A673 (cell line): Measurements from ENCODE around the gene PPP1R14B. TPM values are rescaled to one million over a fixed set of nuclear protein-coding genes. Genes with fewer than 3 reads are reported as not detected.

Source experiments
- BruUV-seq: library from RNA; stranded (reverse); fragments of 400-500 nt; replicated peaks from 2 replicates; lab custom pipeline; 2021; lab: Mats Ljungman, UMichigan
- CTCF ChIA-PET: fragments of 300-600 bp; sonication (Branson Sonifier 250); formaldehyde crosslinking; loops from one replicate; lab custom pipeline; 2022; ENCODE audit warnings: antibody characterized with exemption; lab: Charles Lee
- POLR2A ChIA-PET: fragments of 300-600 bp; sonication (Branson Sonifier 250); formaldehyde crosslinking; loops from one replicate; lab custom pipeline; 2022; ENCODE audit warnings: antibody characterized with exemption; ENCODE audit not compliant: low non-redundant PET; lab: Charles Lee
- DNase-seq: peaks from one replicate; pipeline ENCODE4 v3.0.0-alpha.2; 2015; ENCODE audit warnings: low spot score
- H3K27ac ChIP-seq: fragments of 200-600 bp; sonication (generic); 2 replicates; pipeline ENCODE4 v1.5.1; 2016; ENCODE audit warnings: mixed run types, low read depth, mild to moderate bottlenecking, mixed read lengths, antibody characterized with exemption, low read length; ENCODE audit not compliant: poor library complexity, severe bottlenecking
- H3K27me3 ChIP-seq: fragments of 200-600 bp; sonication (generic); replicated peaks from 2 replicates; pipeline ENCODE4 v1.6.1; 2017; ENCODE audit warnings: mixed run types, low read depth, mild to moderate bottlenecking, mixed read lengths, antibody characterized with exemption, low read length; ENCODE audit not compliant: insufficient read depth, poor library complexity
- H3K36me3 ChIP-seq: fragments of 200-600 bp; sonication (generic); 2 replicates; pipeline ENCODE4 v1.6.1; 2016; ENCODE audit warnings: mixed run types, mild to moderate bottlenecking, mixed read lengths, antibody characterized with exemption, low read length; ENCODE audit not compliant: insufficient read depth, poor library complexity, severe bottlenecking
- H3K4me1 ChIP-seq: fragments of 200-600 bp; sonication (generic); 2 replicates; pipeline ENCODE4 v1.6.1; 2017; ENCODE audit warnings: mixed run types, mild to moderate bottlenecking, mixed read lengths, antibody characterized with exemption, low read length; ENCODE audit not compliant: insufficient read depth, poor library complexity, severe bottlenecking
- H3K4me3 ChIP-seq: fragments of 200-600 bp; sonication (generic); 2 replicates; pipeline ENCODE4 v1.5.1; 2016; ENCODE audit warnings: low read depth, mixed run types, mild to moderate bottlenecking, mixed read lengths, low read length; ENCODE audit not compliant: poor library complexity, severe bottlenecking
- H3K9me3 ChIP-seq: fragments of 200-600 bp; sonication (generic); 2 replicates; pipeline ENCODE4 v1.6.1; 2016; ENCODE audit warnings: mixed run types, low read depth, mild to moderate bottlenecking, mixed read lengths, antibody characterized with exemption, low read length; ENCODE audit not compliant: poor library complexity, severe bottlenecking
- EZH2 ChIP-seq: fragments of 200-600 bp; sonication (generic); IDR thresholded peaks from 2 replicates; pipeline ENCODE4 v1.6.1; 2017; ENCODE audit warnings: borderline replicate concordance, low read depth, mild to moderate bottlenecking, mixed read lengths, antibody characterized with exemption, low read length; ENCODE audit not compliant: poor library complexity, severe bottlenecking
- intact Hi-C: fragments of 100-400 bp; cut with micrococcal nuclease; formaldehyde crosslinking; loops from one replicate; pipeline ENCODE4 v1.10.0; 2022; ENCODE audit not compliant: unreplicated experiment
- total RNA-seq: library from RNA; stranded (reverse); gene quantifications from 2 replicates; pipeline ENCODE4 v1.2.3, GENCODE V29; 2021
- TF ChIP-seq, protein P1 (sequence below): fragments of 300-800, 200-600 bp; sonication (generic); conservative IDR thresholded peaks from 2 replicates; pipeline ENCODE4 v1.5.1; 2017; ENCODE audit warnings: low read depth, mild to moderate bottlenecking, antibody characterized with exemption, low read length, moderate library complexity, mixed read lengths

PPP1R14B gene
- total RNA-seq, 1 experiment from 2014 or later = 378 TPM

DNA sequence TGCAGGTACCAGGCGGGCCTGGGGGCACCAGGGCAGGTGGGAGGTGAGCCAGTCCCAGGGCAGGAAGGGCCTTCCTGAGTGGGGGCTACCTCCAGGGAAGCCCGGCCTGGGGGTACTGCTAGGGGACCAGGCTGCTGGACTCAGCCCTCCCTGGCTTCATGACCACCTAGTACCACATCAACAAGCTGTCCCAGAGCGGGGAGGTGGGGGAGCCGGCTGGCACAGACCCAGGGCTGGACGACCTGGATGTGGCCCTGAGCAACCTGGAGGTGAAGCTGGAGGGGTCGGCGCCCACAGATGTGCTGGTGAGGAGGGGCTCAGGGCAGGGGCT is 27.4 kb downstream of the PPP1R14B start:
- H3K36me3 ChIP-seq = peaks cover 48% of the 10 kb centered on the region
- TF ChIP-seq, protein P1, sequence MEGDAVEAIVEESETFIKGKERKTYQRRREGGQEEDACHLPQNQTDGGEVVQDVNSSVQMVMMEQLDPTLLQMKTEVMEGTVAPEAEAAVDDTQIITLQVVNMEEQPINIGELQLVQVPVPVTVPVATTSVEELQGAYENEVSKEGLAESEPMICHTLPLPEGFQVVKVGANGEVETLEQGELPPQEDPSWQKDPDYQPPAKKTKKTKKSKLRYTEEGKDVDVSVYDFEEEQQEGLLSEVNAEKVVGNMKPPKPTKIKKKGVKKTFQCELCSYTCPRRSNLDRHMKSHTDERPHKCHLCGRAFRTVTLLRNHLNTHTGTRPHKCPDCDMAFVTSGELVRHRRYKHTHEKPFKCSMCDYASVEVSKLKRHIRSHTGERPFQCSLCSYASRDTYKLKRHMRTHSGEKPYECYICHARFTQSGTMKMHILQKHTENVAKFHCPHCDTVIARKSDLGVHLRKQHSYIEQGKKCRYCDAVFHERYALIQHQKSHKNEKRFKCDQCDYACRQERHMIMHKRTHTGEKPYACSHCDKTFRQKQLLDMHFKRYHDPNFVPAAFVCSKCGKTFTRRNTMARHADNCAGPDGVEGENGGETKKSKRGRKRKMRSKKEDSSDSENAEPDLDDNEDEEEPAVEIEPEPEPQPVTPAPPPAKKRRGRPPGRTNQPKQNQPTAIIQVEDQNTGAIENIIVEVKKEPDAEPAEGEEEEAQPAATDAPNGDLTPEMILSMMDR = no peak
- TF ChIP-seq EZH2 = no peak
- POLR2A ChIA-PET = no interaction called here

DNA sequence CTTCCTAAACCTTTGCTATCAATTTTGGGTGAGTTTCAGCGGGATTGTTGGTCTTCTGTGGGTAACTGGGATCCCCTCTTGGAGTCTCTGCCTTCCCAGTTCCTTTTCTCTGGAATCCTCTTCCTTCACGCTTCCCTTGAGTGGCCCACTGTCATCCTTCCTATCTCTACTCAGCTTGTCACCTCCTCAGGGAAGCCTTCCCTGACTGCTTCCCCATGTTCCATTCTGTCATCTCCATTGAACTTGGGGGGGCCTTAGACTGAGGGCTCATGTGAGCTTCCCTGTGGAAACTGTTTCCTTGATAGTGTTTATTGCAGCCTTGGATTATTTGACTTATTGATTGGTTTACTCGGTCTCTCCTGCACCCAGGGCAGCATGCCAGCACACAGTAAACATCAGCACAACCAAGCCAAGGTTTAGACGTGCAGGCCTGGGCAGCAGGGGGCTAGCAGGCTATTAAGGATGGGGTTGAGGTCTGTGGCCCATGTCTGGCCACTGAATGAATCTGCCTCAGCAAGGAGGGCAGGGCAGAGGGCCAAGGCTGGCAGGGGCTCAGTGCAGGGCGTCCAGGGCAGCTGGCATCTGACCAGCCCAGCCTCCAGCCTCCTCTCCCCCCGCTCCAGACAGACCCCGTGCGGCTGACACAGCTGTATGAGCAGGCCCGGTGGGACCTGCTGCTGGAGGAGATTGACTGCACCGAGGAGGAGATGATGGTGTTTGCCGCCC is 28.0 kb downstream of the PPP1R14B start:
- peaks cover 48% of the 10 kb centered on the region for H3K36me3 ChIP-seq
- ChIA-PET CTCF (no interaction called here), POLR2A (no interaction called here)
- no peak for DNase-seq
- intact Hi-C loops = no loop called here
- H3K27me3 ChIP-seq = no peaks in the 10 kb centered on the region
- TF ChIP-seq, protein P1 = no peak
- no peak for TF ChIP-seq EZH2
- no peaks in the 10 kb centered on the region for H3K9me3 ChIP-seq
- peaks cover 14% of the 10 kb centered on the region for H3K4me1 ChIP-seq
- BruUV-seq = no TSS peak
- no peak overlapping the region for H3K27ac ChIP-seq
- H3K4me3 ChIP-seq = no peak overlapping the region

More for the DNA sequence above, 27.4 kb downstream of the PPP1R14B start:
- Histone ChIP-seq H3K27me3 (no peaks in the 10 kb centered on the region), H3K4me3 (no peak overlapping the region), H3K4me1 (peaks cover 14% of the 10 kb centered on the region), H3K9me3 (no peaks in the 10 kb centered on the region), H3K27ac (no peak overlapping the region)
- no TSS peak for BruUV-seq
- CTCF ChIA-PET = no interaction called here
- DNase-seq = no peak
- intact Hi-C loops = no loop called here

DNA sequence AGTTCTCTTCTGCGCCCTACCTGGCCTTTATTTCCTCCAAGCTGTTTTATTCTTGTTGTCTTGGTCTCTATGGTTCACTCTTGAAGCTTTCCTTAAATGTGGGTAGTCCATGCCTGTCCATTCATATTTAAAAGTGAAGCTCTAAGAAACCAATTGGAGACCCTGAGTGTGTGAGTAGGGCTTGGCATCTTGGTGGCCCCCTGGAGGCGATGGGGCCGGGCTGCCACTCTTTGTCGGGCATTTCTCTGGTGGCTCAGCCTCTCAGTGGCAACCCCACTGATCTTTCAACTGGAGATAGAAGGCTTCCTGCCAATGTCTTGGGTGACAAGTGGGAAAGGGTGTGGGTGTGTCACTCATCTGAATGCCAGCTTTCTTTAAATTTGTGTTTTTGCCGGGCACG is 29.9 kb downstream of the PPP1R14B start:
- POLR2A ChIA-PET = no interaction called here
- peaks cover 14% of the 10 kb centered on the region for H3K4me1 ChIP-seq
- no peaks in the 10 kb centered on the region for H3K27me3 ChIP-seq
- H3K4me3 ChIP-seq = no peak overlapping the region
- DNase-seq = no peak
- TF ChIP-seq EZH2 = no peak
- TF ChIP-seq, protein P1 = peak; percentile 41; the same call in 1 of the 2 replicates
- intact Hi-C loops = no loop called here
- H3K27ac ChIP-seq = no peak overlapping the region
- peaks cover 44% of the 10 kb centered on the region for H3K36me3 ChIP-seq
- H3K9me3 ChIP-seq = no peaks in the 10 kb centered on the region
- no TSS peak for BruUV-seq
- CTCF ChIA-PET = interaction anchor here (0.8 to 1.1 kb wide), 2 partner anchors 12 to 88 kb away, joined by 4 to 7 read pairs; no protein-coding TSS in a partner anchor
